ENCODE results near the gene MROH8.

DNA sequence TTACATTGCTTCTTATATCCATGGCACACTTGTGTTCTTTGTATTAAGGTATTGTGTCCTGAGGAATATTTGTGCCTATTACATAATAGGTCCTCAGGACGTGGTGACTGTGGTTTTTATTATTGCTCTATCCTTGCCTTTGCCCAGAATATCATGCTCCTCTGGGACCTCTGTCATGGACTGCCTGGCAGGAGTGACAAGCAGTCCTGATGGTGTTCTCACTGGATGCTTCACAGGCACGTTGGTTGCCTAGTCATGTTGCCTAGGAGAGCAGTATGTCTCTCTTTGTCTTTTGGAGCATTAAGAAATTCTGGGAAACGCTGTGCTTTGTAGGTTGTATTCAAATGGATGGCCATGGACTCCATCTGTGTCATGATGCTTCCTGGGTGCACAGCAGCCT, 24.7 kb upstream of the MROH8 start:
- TF ChIP-seq, protein P1, sequence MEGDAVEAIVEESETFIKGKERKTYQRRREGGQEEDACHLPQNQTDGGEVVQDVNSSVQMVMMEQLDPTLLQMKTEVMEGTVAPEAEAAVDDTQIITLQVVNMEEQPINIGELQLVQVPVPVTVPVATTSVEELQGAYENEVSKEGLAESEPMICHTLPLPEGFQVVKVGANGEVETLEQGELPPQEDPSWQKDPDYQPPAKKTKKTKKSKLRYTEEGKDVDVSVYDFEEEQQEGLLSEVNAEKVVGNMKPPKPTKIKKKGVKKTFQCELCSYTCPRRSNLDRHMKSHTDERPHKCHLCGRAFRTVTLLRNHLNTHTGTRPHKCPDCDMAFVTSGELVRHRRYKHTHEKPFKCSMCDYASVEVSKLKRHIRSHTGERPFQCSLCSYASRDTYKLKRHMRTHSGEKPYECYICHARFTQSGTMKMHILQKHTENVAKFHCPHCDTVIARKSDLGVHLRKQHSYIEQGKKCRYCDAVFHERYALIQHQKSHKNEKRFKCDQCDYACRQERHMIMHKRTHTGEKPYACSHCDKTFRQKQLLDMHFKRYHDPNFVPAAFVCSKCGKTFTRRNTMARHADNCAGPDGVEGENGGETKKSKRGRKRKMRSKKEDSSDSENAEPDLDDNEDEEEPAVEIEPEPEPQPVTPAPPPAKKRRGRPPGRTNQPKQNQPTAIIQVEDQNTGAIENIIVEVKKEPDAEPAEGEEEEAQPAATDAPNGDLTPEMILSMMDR (IDR thresholded peaks at IDR 0.05) = no peak
- no peak for TF ChIP-seq TCF7 (CRISPR knock-in tag; IDR thresholded peaks at IDR 0.05; ENCODE audit: low read depth)
- no peak for TF ChIP-seq IRF2 (CRISPR knock-in tag; IDR thresholded peaks at IDR 0.05; ENCODE audit: borderline replicate concordance, low read depth)
- TF ChIP-seq RELA (CRISPR knock-in tag; IDR thresholded peaks at IDR 0.05; ENCODE audit: borderline replicate concordance) = no peak
- TF ChIP-seq SMAD3 (CRISPR knock-in tag; IDR thresholded peaks at IDR 0.05; ENCODE audit: borderline replicate concordance) = no peak
- TF ChIP-seq, protein P2, sequence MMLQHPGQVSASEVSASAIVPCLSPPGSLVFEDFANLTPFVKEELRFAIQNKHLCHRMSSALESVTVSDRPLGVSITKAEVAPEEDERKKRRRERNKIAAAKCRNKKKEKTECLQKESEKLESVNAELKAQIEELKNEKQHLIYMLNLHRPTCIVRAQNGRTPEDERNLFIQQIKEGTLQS (CRISPR knock-in tag; conservative IDR thresholded peaks at IDR 0.05) = no peak
- no peak for TF ChIP-seq SMAD4 (CRISPR knock-in tag; IDR thresholded peaks at IDR 0.05)
- no peak for TF ChIP-seq ETV6 (CRISPR knock-in tag; IDR thresholded peaks at IDR 0.05)
- TF ChIP-seq, protein P3, sequence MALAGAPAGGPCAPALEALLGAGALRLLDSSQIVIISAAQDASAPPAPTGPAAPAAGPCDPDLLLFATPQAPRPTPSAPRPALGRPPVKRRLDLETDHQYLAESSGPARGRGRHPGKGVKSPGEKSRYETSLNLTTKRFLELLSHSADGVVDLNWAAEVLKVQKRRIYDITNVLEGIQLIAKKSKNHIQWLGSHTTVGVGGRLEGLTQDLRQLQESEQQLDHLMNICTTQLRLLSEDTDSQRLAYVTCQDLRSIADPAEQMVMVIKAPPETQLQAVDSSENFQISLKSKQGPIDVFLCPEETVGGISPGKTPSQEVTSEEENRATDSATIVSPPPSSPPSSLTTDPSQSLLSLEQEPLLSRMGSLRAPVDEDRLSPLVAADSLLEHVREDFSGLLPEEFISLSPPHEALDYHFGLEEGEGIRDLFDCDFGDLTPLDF (CRISPR knock-in tag; IDR thresholded peaks at IDR 0.05) = no peak
